ENCODE measurements around the gene CELSR1. TPM values are rescaled to one million over a fixed set of nuclear protein-coding genes. Genes with fewer than 3 reads are reported as not detected.

CELSR1 gene
- total and polyA plus RNA-seq, 9 donors: 0.63 to 25.2 (median 2.9) TPM

DNA sequence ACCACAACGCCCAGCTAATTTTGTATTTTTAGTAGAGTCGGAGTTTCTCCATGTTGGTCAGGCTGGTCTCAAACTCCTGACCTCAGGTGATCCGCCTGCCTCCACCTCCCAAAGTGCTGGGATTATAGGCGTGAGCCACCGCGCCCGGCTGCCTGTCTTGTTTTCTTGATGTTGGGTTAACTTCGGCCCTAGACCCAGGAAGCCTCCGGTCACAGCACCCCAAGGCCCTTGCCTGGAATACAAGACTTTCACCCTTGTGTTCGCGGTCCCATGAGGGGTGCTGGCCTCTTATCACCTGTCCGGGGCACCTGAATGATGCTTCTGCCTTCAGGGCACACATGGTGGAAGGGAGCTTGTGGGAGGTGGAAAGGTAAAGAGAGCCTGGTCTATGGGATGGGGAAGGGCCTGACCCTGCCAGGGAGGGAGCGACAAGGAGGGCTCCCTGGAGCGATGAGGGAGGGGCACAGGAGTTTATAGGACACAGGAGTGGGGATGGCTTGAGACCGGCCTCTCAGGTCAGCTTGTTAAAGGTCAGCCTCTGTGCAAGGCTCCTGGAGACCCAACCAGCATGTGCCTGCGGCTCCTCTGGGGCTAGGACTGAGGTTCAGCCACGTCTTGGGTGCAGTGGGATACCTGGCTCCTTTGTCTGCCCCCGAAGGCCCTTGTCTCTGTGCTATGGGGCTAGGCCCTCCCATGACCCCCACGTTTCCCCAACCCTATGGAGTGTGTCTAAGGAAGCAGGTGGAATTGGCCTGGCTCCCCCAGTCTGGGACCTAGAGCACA, 48.1 kb upstream of the CELSR1 start:
- Histone ChIP-seq H3K27ac (no peak overlapping the region), H3K27me3 (no peaks in the 10 kb centered on the region), H3K36me3 (no peaks in the 10 kb centered on the region), H3K4me3 (no peak overlapping the region), H3K9me3 (no peaks in the 10 kb centered on the region), H3K4me1 (ENCODE audit: insufficient read depth) (peaks cover 2% of the 10 kb centered on the region)
- TF ChIP-seq, protein P1, sequence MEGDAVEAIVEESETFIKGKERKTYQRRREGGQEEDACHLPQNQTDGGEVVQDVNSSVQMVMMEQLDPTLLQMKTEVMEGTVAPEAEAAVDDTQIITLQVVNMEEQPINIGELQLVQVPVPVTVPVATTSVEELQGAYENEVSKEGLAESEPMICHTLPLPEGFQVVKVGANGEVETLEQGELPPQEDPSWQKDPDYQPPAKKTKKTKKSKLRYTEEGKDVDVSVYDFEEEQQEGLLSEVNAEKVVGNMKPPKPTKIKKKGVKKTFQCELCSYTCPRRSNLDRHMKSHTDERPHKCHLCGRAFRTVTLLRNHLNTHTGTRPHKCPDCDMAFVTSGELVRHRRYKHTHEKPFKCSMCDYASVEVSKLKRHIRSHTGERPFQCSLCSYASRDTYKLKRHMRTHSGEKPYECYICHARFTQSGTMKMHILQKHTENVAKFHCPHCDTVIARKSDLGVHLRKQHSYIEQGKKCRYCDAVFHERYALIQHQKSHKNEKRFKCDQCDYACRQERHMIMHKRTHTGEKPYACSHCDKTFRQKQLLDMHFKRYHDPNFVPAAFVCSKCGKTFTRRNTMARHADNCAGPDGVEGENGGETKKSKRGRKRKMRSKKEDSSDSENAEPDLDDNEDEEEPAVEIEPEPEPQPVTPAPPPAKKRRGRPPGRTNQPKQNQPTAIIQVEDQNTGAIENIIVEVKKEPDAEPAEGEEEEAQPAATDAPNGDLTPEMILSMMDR (IDR thresholded peaks at IDR 0.05): no peak
- TF ChIP-seq POLR2A (IDR thresholded peaks at IDR 0.05): no peak
- no peak for TF ChIP-seq EP300 (IDR thresholded peaks at IDR 0.05)
- intact Hi-C loops (cut with DNase I): no loop called here
- WGBS, 3 donors: 93 to 96% (median 96%) methylated on average over 19 of the region's 19 CpGs
- DNase-seq: no peak

DNA sequence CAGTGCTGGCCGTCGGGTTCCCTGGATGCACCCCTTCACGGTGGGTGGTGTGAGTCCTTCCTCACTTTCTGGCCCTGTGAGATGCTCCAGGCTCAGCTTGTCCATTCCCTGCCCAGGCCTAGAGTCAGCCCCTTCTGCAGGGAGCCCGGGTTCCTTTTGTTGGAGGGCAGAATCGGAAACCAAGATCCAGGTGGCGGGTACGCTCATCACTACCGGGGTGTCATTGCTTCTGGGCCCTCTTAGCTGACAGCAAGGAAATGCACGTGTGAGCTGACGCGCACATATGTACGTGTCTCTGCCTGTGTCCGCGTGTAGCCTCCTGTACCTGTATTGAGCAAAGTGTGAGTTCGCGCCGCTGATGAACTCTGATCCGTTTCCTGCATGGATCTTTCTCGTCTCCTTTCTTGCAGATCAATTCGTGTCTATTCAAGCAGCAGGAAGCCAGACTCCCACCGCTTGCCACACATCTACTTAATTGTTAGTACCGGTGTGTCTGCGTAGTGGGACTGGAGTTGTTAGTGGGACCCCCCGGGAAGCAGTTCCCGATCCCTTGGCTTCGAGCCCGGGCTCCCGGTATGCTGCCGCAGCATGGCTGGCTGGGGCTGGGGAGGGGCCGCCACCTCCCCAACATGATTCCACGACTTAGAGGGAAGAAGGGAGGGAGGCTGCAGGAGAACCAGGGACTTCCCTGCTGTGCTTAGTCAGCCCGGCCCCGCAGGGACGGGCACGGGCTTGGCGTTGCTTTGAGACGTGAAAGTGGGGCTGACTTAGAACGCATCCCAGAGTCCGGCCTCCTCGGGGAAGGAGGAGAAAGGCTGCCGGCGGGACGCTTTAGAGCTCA, 46.9 kb upstream of the CELSR1 start:
- H3K36me3 ChIP-seq: no peaks in the 10 kb centered on the region
- H3K27ac ChIP-seq: no peak overlapping the region
- no peaks in the 10 kb centered on the region for H3K9me3 ChIP-seq
- TF ChIP-seq, protein P1 (IDR thresholded peaks at IDR 0.05): no peak
- TF ChIP-seq POLR2A (IDR thresholded peaks at IDR 0.05) (no peak), EP300 (IDR thresholded peaks at IDR 0.05) (no peak)
- WGBS, 3 donors: 57 to 69% (median 63%) methylated on average over 42 to 43 of the region's 43 CpGs
- no peaks in the 10 kb centered on the region for H3K27me3 ChIP-seq
- H3K4me3 ChIP-seq: no peak overlapping the region
- peak in 1 of 5 donors; percentile 21 for DNase-seq
- intact Hi-C loops (cut with DNase I): no loop called here
- H3K4me1 ChIP-seq (ENCODE audit: insufficient read depth): peaks cover 2% of the 10 kb centered on the region

DNA sequence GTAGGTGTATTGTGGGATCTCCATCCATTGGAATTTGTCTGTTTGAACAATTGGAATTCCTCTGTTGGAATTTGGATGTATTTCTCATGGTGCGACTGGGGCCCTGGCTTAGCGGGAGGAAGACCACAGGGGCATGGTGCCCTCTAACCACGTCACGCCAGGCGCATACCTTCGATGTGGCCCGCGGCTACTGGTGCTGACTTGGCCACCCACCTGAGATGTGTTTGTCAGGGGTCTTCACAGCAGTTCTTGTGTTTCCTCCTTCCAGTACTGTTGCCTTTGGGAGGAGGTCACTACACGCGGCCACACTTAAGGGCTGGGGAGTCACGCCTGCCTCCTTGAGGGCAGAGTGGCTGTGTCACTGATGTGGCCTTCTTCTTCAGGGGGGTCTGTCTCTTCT, 46.2 kb upstream of the CELSR1 start:
- intact Hi-C loops (cut with DNase I): no loop called here
- H3K9me3 ChIP-seq: no peaks in the 10 kb centered on the region
- H3K36me3 ChIP-seq: no peaks in the 10 kb centered on the region
- TF ChIP-seq EP300 (IDR thresholded peaks at IDR 0.05) (no peak), POLR2A (IDR thresholded peaks at IDR 0.05) (no peak)
- TF ChIP-seq, protein P1 (IDR thresholded peaks at IDR 0.05): no peak
- H3K4me3 ChIP-seq: no peak overlapping the region
- no peaks in the 10 kb centered on the region for H3K27me3 ChIP-seq
- H3K4me1 ChIP-seq (ENCODE audit: insufficient read depth): peaks cover 2% of the 10 kb centered on the region
- no peak overlapping the region for H3K27ac ChIP-seq
- no peak for DNase-seq
- WGBS, 3 donors: 93 to 98% (median 96%) methylated on average over 11 of the region's 11 CpGs

DNA sequence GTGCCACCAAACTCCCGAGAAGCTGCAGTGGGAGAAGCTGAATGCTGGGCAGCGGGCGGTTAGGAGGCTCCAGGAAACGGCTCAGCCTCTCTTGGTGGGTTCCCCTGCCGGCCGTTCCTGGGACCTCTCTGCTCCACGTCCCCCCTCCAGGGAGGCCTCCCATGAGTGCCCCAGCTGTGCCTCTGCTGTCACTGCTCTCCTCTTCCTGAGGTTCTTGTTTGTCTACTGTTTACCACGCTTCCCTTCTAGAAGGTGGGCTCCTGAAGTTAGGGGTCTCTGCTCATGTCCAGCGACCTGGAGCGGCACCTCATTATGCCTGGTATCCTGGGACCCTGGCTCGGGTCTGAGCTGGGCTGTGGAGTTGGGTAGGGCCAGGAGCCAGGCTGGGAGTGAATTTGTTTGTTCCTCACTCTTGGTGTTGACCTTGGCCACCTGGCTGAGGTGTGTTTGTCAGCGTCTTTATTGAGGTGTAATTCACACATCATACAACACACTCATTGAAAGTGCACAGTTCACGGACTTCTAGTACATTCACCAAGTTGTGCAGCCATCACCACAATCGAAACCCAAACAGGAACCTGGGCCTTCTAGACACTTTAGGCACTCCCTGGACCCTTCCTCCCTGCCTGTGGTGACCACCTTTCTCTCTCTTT, 45.0 kb upstream of the CELSR1 start:
- Histone ChIP-seq H3K27ac (no peak overlapping the region), H3K4me1 (ENCODE audit: insufficient read depth) (peaks cover 9% of the 10 kb centered on the region), H3K9me3 (no peaks in the 10 kb centered on the region), H3K36me3 (no peaks in the 10 kb centered on the region), H3K27me3 (no peaks in the 10 kb centered on the region), H3K4me3 (no peak overlapping the region)
- TF ChIP-seq, protein P1 (IDR thresholded peaks at IDR 0.05): no peak
- no peak for TF ChIP-seq EP300 (IDR thresholded peaks at IDR 0.05)
- TF ChIP-seq POLR2A (IDR thresholded peaks at IDR 0.05): no peak
- intact Hi-C loops (cut with DNase I): no loop called here
- no peak for DNase-seq
- WGBS, 3 donors: 90 to 91% (median 90%) methylated on average over 14 of the region's 14 CpGs

Data from ovary (tissue), 9 donors.